Breast epithelium (tissue), 4 donors: ENCODE results near the gene PBX4. TPM values are rescaled to one million over a fixed set of nuclear protein-coding genes. Genes with fewer than 3 reads are reported as not detected.
"Not testable (repeated sequence)": the region's sequence is repeated elsewhere in the genome, so short reads cannot be mapped to it uniquely, and the experiment has no call there.

Experiments
- DNase-seq, 2 donors: peaks; one replicate each; pipeline ENCODE4 v3.0.0-alpha.2; 2019; ENCODE audit warnings: low spot score in 2 of 2
- H3K27ac ChIP-seq, 2 donors: fragments of 200-600 bp; sonication (generic) in 1 of 2; one replicate each; pipeline ENCODE4 v1.5.1; 2016 to 2019; ENCODE audit warnings: mild to moderate bottlenecking in 1 of 2
- H3K27me3 ChIP-seq, 2 donors: fragments of 200-600 bp; sonication (generic) in 1 of 2; one replicate each; pipeline versions ENCODE4 v1.5.1 to v1.6.0; 2017 to 2019; ENCODE audit warnings: control low read depth in 1 of 2, mild to moderate bottlenecking in 1 of 2
- H3K36me3 ChIP-seq: fragments of 200-600 bp; one replicate; pipeline ENCODE4 v1.5.1; 2019
- H3K4me1 ChIP-seq, 2 donors: fragments of 200-600 bp; sonication (generic); one replicate each; pipeline ENCODE4 v1.5.1; 2016 to 2019; ENCODE audit warnings: control low read depth in 1 of 2
- H3K4me3 ChIP-seq, 3 donors: fragments of 200-600 bp; sonication (generic); 1 replicate in 2 of 3; 2 replicates in 1 of 3; pipeline ENCODE4 v1.5.1; 2016 to 2019; ENCODE audit warnings: mild to moderate bottlenecking in 3 of 3, moderate library complexity in 2 of 3
- H3K9me3 ChIP-seq, 2 donors: fragments of 200-600 bp; sonication (generic) in 1 of 2; one replicate each; pipeline ENCODE4 v1.5.1; 2016 to 2019; ENCODE audit warnings: control low read depth in 1 of 2
- CTCF ChIP-seq, 3 donors: fragments of 450-650 bp; IDR thresholded peaks; one replicate each; pipeline ENCODE4 v1.5.1; 2016 to 2017; ENCODE audit warnings: antibody characterized with exemption in 3 of 3, mild to moderate bottlenecking in 3 of 3, moderate library complexity in 3 of 3
- POLR2A ChIP-seq: fragments of 450-650 bp; IDR thresholded peaks from one replicate; pipeline ENCODE4 v1.6.1; 2016; ENCODE audit warnings: antibody characterized with exemption, mild to moderate bottlenecking, moderate library complexity
- POLR2AphosphoS5 ChIP-seq, 3 donors: sonication (generic); formaldehyde crosslinking; IDR thresholded peaks; one replicate each; pipeline ENCODE4 v1.6.1; 2017; ENCODE audit warnings: antibody characterized with exemption in 3 of 3
- intact Hi-C: fragments of 100-400 bp; cut with DNase I; formaldehyde crosslinking; loops from one replicate; pipeline ENCODE4 v1.15.1; 2023; ENCODE audit warnings: low total_unique reads
- total RNA-seq, 3 donors: library from RNA; depleted of rRNA; stranded (reverse); fragments of >200 nt; gene quantifications; one replicate each; pipeline ENCODE4 v1.1.0, GENCODE V29; 2016

Gene PBX4
- total RNA-seq, 3 donors from 2014 or later = 3.4 to 5.9 (median 5.6) TPM

DNA sequence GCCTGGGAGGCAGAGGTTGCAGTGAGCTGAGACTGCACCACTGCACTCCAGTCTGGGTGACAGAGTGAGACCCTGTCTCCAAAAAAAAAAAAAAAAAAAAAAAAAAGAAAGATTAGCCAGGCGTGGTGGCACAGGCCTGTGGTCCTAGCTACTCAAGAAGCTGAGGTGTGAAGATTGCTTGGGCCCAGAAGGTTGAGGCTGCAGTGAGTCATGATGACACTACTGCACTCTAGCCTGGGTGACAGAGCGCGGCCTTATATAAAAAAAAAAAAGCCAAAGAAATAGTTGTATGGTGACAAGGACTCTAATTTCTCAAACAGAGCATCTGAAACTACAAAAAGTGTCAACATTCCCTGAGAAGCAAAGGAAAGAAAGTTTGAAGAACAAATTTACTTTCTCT, 3.4 kb downstream of the PBX4 start:
- intact Hi-C loops = no loop called here
- DNase-seq = no peak
- Histone ChIP-seq H3K4me3 (no peak overlapping the region), H3K27me3 (no peaks in the 10 kb centered on the region), H3K4me1 (peaks cover 0 to 4% of the 10 kb centered on the region in 2 donors), H3K27ac (no peak overlapping the region), H3K36me3 (no peaks in the 10 kb centered on the region), H3K9me3 (no peaks in the 10 kb centered on the region)
- TF ChIP-seq POLR2A (no peak), POLR2AphosphoS5 (IDR thresholded peaks at IDR 0.05) (no peak), CTCF (IDR thresholded peaks at IDR 0.05) (no peak)

GRCh38 chr19:19613506-19613905, 5.0 kb downstream of the PBX4 start:
- intact Hi-C loops = no loop called here
- Histone ChIP-seq H3K27me3 (no peaks in the 10 kb centered on the region), H3K4me1 (peaks cover 0 to 4% of the 10 kb centered on the region in 2 donors), H3K9me3 (no peaks in the 10 kb centered on the region), H3K27ac (no peak overlapping the region), H3K36me3 (no peaks in the 10 kb centered on the region), H3K4me3 (no peak overlapping the region)
- TF ChIP-seq POLR2AphosphoS5 (IDR thresholded peaks at IDR 0.05) (no peak), POLR2A (no peak), CTCF (IDR thresholded peaks at IDR 0.05) (no peak)
- no peak for DNase-seq

GRCh38 chr19:19610376-19611202, 7.9 kb downstream of the PBX4 start:
- H3K9me3 ChIP-seq = no peaks in the 10 kb centered on the region
- DNase-seq = no peak
- H3K27me3 ChIP-seq = no peaks in the 10 kb centered on the region
- H3K27ac ChIP-seq = no peak overlapping the region
- H3K4me1 ChIP-seq = no peaks in the 10 kb centered on the region
- no peak for TF ChIP-seq CTCF (IDR thresholded peaks at IDR 0.05)
- TF ChIP-seq POLR2A = no peak
- no peak for TF ChIP-seq POLR2AphosphoS5 (IDR thresholded peaks at IDR 0.05)
- intact Hi-C loops = no loop called here
- no peak overlapping the region for H3K4me3 ChIP-seq
- no peaks in the 10 kb centered on the region for H3K36me3 ChIP-seq

GRCh38 chr19:19606686-19607085, 11.8 kb downstream of the PBX4 start:
- H3K4me3 ChIP-seq, H3K9me3 ChIP-seq, H3K27me3 ChIP-seq, H3K27ac ChIP-seq, H3K4me1 ChIP-seq, intact Hi-C loops, DNase-seq, H3K36me3 ChIP-seq: not testable (repeated sequence)

DNA sequence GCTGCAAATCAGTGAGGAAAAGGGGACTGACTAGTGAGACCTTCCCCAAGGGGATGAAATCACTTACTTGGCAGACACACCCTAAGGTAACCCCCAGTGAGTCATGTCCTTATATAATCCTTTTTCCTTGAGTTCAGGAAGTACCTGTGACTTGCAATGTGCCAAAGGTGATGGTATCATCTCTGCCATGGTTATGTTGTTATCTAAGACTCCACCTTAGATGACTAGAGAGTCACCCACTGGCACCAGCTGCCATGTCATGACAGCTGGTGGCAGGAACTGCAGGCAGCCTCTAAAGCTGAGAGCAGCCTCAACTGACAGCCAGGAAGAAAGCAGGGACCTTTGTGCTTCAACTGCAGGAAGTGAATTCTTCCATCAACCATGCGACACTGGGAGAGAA, 12.5 kb downstream of the PBX4 start:
- DNase-seq = no peak
- no peaks in the 10 kb centered on the region for H3K27me3 ChIP-seq
- no peaks in the 10 kb centered on the region for H3K4me1 ChIP-seq
- no peak overlapping the region for H3K27ac ChIP-seq
- H3K9me3 ChIP-seq = no peaks in the 10 kb centered on the region
- H3K4me3 ChIP-seq = no peak overlapping the region
- intact Hi-C loops = no loop called here
- TF ChIP-seq CTCF (IDR thresholded peaks at IDR 0.05) (no peak), POLR2AphosphoS5 (IDR thresholded peaks at IDR 0.05) (no peak), POLR2A (no peak)
- H3K36me3 ChIP-seq = no peaks in the 10 kb centered on the region
